Transverse colon (tissue), 4 donors: ENCODE measurements around the gene SNRNP48. TPM values are rescaled to one million over a fixed set of nuclear protein-coding genes. Genes with fewer than 3 reads are reported as not detected.

Experiments
- DNase-seq: peaks from one replicate; pipeline ENCODE4 v3.0.0-alpha.2; 2019
- H3K27ac ChIP-seq, 4 donors: fragments of 200-600 bp; sonication (generic); 2 replicates each; pipeline ENCODE4 v1.5.1; 2016 to 2018; ENCODE audit warnings: inconsistent platforms in 4 of 4
- H3K27me3 ChIP-seq: fragments of 200-600 bp; sonication (generic); 2 replicates; pipeline ENCODE4 v1.5.1; 2017; ENCODE audit warnings: inconsistent platforms
- H3K36me3 ChIP-seq, 4 donors: fragments of 200-600 bp; sonication (generic); 2 replicates each; pipeline ENCODE4 v1.5.1; 2017 to 2019; ENCODE audit warnings: inconsistent platforms in 4 of 4
- H3K4me1 ChIP-seq, 4 donors: fragments of 200-600 bp; sonication (generic); 2 replicates each; pipeline ENCODE4 v1.5.1; 2017 to 2020; ENCODE audit warnings: inconsistent platforms in 4 of 4
- H3K4me3 ChIP-seq, 4 donors: fragments of 200-600 bp; sonication (generic); 1 replicate in 1 of 4; 2 replicates in 3 of 4; pipeline versions ENCODE4 v1.5.1 to v1.6.1; 2017 to 2019; ENCODE audit warnings: inconsistent platforms in 4 of 4
- H3K9me3 ChIP-seq, 2 donors: fragments of 200-600 bp; sonication (generic); 2 replicates each; pipeline ENCODE4 v1.5.1; 2017 to 2019; ENCODE audit warnings: inconsistent platforms in 2 of 2
- EP300 ChIP-seq: sonication (generic); formaldehyde crosslinking; IDR thresholded peaks from one replicate; pipeline ENCODE4 v1.6.1; 2017; ENCODE audit warnings: antibody characterized with exemption, low read depth
- POLR2A ChIP-seq: fragments of 450-650 bp; IDR thresholded peaks from one replicate; pipeline ENCODE4 v1.6.1; 2016; ENCODE audit warnings: antibody characterized with exemption, mild to moderate bottlenecking, moderate library complexity
- POLR2AphosphoS5 ChIP-seq, 3 donors: sonication (generic); formaldehyde crosslinking; IDR thresholded peaks; one replicate each; pipeline ENCODE4 v1.6.1; 2016; ENCODE audit warnings: antibody characterized with exemption in 3 of 3
- WGBS, 2 donors: methylation state at CpG; one replicate each; pipeline ENCODE4 v1.1.5; 2018; ENCODE audit warnings: low coverage in 1 of 2; 5-methylcytosine and 5-hydroxymethylcytosine counted together
- in situ Hi-C, 4 donors: fragments of 200-750 bp; cut with MboI; loops; one replicate each; pipeline versions ENCODE4 v1.15.0 to v1.15.1; 2017; ENCODE audit warnings: low sequenced_read_pairs in 3 of 4, low pct_ligation_motif_present in 1 of 4, low pct_unique_long_range_greater_than_20kb in 1 of 4
- intact Hi-C: fragments of 100-400 bp; cut with DNase I; formaldehyde crosslinking; loops from one replicate; pipeline ENCODE4 v1.15.1; 2023; ENCODE audit warnings: low total_unique reads
- total RNA-seq, 4 donors: library from RNA; depleted of rRNA; stranded (reverse); fragments of >200 nt; gene quantifications; one replicate each; pipeline ENCODE4 v1.1.0, GENCODE V29; 2016
- TF ChIP-seq, protein P1 (sequence below), 5 experiments: fragments of 200-600 bp in 3 of 5; fragments of 450-650 bp in 2 of 5; sonication (generic) in 3 of 5; IDR thresholded peaks; 1 replicate in 2 of 5; 2 replicates in 3 of 5; pipeline ENCODE4 v1.5.1; 2016 to 2017; ENCODE audit warnings: antibody characterized with exemption in 5 of 5, inconsistent platforms in 3 of 5, mild to moderate bottlenecking in 2 of 5, moderate library complexity in 1 of 5

SNRNP48 gene
- total RNA-seq, 4 donors from 2014 or later, result 7.9 to 31.8 (median 16.6) TPM

DNA sequence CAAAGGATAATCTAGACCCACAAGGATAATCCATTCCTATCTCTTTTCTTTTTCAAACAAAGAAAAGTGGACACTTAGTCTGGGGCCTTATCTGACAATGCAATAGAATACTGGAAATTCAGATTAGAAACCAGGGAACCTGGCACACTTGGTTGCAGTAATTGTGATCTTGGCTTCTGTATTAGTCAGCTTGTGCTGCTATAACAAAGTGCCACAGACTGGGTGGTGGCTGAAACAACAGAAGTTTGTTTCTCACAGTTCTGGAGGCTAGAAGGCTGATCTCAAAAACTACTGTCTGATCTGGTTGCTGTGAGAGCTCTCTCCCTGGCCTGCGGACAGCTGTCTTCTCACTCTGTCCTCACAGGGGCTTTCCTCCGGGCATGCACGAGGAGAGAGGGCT lies 49.4 kb downstream of the SNRNP48 start:
- TF ChIP-seq, protein P1, sequence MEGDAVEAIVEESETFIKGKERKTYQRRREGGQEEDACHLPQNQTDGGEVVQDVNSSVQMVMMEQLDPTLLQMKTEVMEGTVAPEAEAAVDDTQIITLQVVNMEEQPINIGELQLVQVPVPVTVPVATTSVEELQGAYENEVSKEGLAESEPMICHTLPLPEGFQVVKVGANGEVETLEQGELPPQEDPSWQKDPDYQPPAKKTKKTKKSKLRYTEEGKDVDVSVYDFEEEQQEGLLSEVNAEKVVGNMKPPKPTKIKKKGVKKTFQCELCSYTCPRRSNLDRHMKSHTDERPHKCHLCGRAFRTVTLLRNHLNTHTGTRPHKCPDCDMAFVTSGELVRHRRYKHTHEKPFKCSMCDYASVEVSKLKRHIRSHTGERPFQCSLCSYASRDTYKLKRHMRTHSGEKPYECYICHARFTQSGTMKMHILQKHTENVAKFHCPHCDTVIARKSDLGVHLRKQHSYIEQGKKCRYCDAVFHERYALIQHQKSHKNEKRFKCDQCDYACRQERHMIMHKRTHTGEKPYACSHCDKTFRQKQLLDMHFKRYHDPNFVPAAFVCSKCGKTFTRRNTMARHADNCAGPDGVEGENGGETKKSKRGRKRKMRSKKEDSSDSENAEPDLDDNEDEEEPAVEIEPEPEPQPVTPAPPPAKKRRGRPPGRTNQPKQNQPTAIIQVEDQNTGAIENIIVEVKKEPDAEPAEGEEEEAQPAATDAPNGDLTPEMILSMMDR (IDR thresholded peaks at IDR 0.05), result no peak
- TF ChIP-seq POLR2AphosphoS5 (IDR thresholded peaks at IDR 0.05) (no peak), POLR2A (no peak), EP300 (no peak)
- peaks cover 0 to 6% (median 0%) of the 10 kb centered on the region in 4 donors for H3K4me1 ChIP-seq
- H3K36me3 ChIP-seq, result no peaks in the 10 kb centered on the region
- no peaks in the 10 kb centered on the region for H3K27me3 ChIP-seq
- WGBS, 2 donors, result 91% methylated on average over 3 of the region's 3 CpGs; no CpG with 5 or more reads in 1 of the 2 donors
- no peak overlapping the region for H3K4me3 ChIP-seq
- intact Hi-C loops, result no loop called here
- in situ Hi-C loops, result no loop called here
- no peak overlapping the region for H3K27ac ChIP-seq
- H3K9me3 ChIP-seq, result no peaks in the 10 kb centered on the region
- DNase-seq, result no peak

DNA sequence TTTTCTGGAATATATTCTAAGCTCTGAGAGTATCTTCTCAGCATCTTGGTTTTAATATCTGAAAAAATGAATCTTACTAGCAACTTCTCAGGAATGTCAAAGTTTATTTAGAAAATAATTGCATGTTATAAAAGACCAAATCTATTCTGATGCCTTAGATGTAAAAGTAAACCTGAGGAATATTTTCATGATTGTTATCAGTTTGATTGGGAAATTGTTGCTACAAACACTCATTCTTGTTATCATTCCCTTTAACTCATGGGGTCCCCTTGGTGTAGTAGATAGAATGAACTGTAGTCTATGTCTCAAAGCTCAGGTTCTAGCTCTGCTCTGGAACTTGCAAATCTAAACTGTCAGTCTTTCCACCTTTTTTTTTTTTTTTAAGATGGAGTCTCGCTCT lies 50.0 kb downstream of the SNRNP48 start:
- in situ Hi-C loops, result no loop called here
- whole genome bisulfite sequencing, 2 donors, result 63% methylated on average over 1 of the region's 1 CpG; no CpG with 5 or more reads in 1 of the 2 donors
- Histone ChIP-seq H3K9me3 (no peaks in the 10 kb centered on the region), H3K4me3 (no peak overlapping the region), H3K27me3 (no peaks in the 10 kb centered on the region), H3K36me3 (no peaks in the 10 kb centered on the region), H3K27ac (no peak overlapping the region), H3K4me1 (peaks cover 0 to 6% (median 0%) of the 10 kb centered on the region in 4 donors)
- no peak for DNase-seq
- TF ChIP-seq, protein P1 (IDR thresholded peaks at IDR 0.05), result no peak
- no peak for TF ChIP-seq POLR2AphosphoS5 (IDR thresholded peaks at IDR 0.05)
- no peak for TF ChIP-seq POLR2A
- no peak for TF ChIP-seq EP300
- intact Hi-C loops, result no loop called here

DNA sequence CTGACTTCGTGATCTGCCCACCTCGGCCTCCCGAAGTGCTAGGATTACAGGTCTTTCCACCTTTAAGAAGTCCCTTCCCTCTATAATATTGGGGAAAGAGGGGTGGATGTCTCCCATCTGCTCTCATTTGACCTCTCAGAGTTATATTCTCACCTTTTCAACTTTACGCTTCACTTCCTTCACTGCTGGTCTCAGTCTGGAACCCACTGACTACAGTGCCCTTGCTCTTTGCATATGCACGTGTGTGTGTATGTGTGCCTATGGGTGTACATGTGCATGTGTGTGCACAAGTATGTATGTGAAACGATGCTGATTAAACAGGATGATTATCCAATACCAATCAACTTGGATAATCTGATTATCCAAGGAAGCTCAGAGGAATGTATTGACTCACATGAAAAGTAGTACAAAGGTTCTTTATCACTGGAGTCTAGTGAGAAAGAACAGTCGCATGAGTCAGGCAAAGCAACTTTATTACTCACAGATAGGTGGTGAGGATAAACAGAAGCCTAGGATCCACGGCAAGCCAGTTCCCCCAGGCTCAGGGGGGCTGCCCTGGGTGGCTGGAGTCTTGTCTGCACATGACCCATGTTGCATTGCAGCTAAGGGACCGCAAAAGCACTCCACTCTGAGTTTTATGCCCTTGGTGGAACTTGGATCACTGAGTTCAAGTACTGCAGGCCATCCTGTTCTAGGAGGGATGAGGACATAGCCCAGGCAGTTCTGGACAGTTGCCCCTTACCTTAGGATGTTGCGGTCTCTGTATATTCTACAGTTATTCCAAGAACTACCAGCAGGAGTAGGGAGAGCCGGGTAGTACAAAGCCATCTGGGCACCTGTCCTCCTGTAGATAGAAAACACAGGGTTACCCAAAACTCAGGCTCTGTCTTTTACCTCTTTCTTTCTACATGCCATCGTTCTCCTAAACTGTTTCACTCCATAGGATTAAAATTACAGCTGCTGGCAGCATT lies 50.9 kb downstream of the SNRNP48 start:
- TF ChIP-seq POLR2A (no peak), EP300 (no peak), POLR2AphosphoS5 (IDR thresholded peaks at IDR 0.05) (no peak)
- TF ChIP-seq, protein P1 (IDR thresholded peaks at IDR 0.05), result no peak
- Histone ChIP-seq H3K27me3 (no peaks in the 10 kb centered on the region), H3K36me3 (no peaks in the 10 kb centered on the region), H3K4me1 (peaks cover 0 to 6% (median 0%) of the 10 kb centered on the region in 4 donors), H3K27ac (no peak overlapping the region), H3K4me3 (no peak overlapping the region), H3K9me3 (no peaks in the 10 kb centered on the region)
- 70 to 72% methylated on average over 2 to 12 of the region's 12 CpGs for WGBS, 2 donors
- no peak for DNase-seq
- in situ Hi-C loops, result no loop called here
- intact Hi-C loops, result no loop called here

DNA sequence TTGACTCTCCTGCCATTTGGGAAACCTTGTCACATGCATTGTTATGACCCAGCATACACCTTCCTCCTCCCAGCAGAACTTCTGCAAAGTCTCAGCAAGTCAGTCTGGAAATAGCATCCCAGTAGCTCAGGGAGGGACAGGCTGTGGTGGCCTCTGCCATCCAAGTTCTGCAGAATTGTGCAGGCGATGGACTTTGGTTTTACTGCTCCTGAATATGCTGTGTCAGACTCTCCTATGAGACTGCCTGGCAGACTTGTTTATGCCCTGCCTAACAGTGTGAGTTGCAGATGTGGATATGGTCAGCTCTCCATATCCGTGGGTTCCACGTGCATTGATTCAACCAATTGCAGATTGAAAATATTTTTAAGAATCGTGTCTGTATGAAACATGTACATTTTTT lies 52.8 kb downstream of the SNRNP48 start:
- WGBS, 2 donors, result 41 to 59% methylated on average over 3 to 4 of the region's 4 CpGs
- peak; percentile 57 for DNase-seq
- TF ChIP-seq EP300 (no peak), POLR2A (no peak), POLR2AphosphoS5 (IDR thresholded peaks at IDR 0.05) (no peak)
- TF ChIP-seq, protein P1 (IDR thresholded peaks at IDR 0.05), result no peak
- Histone ChIP-seq H3K27ac (no peak overlapping the region), H3K27me3 (no peaks in the 10 kb centered on the region), H3K4me1 (peaks cover 0 to 6% (median 0%) of the 10 kb centered on the region in 4 donors), H3K4me3 (no peak overlapping the region), H3K36me3 (no peaks in the 10 kb centered on the region), H3K9me3 (no peaks in the 10 kb centered on the region)
- intact Hi-C loops, result no loop called here
- in situ Hi-C loops, result no loop called here
